ENCODE results near the gene EPHA4. TPM values are rescaled to one million over a fixed set of nuclear protein-coding genes. Genes with fewer than 3 reads are reported as not detected.
A peak's percentile ranks its signal among the peaks of the same experiment; 100 is the strongest.

EPHA4 gene
- total RNA-seq, 2 donors from 2014 or later: 12.0 to 88.8 TPM

GRCh38 chr2:221518935-221519625 lies 53.0 kb downstream of the EPHA4 start:
- H3K27me3 ChIP-seq (replicated peaks; ENCODE audit: insufficient read depth): no peaks in the 10 kb centered on the region
- H3K9me3 ChIP-seq: no peaks in the 10 kb centered on the region
- no peak overlapping the region for H3K4me3 ChIP-seq
- TF ChIP-seq POLR2A (IDR thresholded peaks at IDR 0.05): no peak
- no peak for TF ChIP-seq CTCF (IDR thresholded peaks at IDR 0.05)
- no peak for TF ChIP-seq POLR2AphosphoS5 (IDR thresholded peaks at IDR 0.05)
- intact Hi-C loops (cut with DNase I): no loop called here
- 76% methylated on average over 7 of the region's 7 CpGs for WGBS
- H3K4me1 ChIP-seq (replicated peaks): no peaks in the 10 kb centered on the region
- no peak overlapping the region for H3K27ac ChIP-seq
- DNase-seq (ENCODE audit: low spot score): no peak
- no peaks in the 10 kb centered on the region for H3K36me3 ChIP-seq

- intact Hi-C loops (cut with DNase I): no loop called here
- no peaks in the 10 kb centered on the region for H3K9me3 ChIP-seq
- DNase-seq (ENCODE audit: low spot score): no peak
- 70% methylated on average over 7 of the region's 7 CpGs for WGBS
- H3K36me3 ChIP-seq: no peaks in the 10 kb centered on the region
- H3K27me3 ChIP-seq (replicated peaks; ENCODE audit: insufficient read depth): no peaks in the 10 kb centered on the region
- peak; percentile 23 for TF ChIP-seq POLR2AphosphoS5 (IDR thresholded peaks at IDR 0.05)
- no peak for TF ChIP-seq POLR2A (IDR thresholded peaks at IDR 0.05)
- TF ChIP-seq CTCF (IDR thresholded peaks at IDR 0.05): no peak
- no peaks in the 10 kb centered on the region for H3K4me1 ChIP-seq (replicated peaks)
- no peak overlapping the region for H3K4me3 ChIP-seq
- H3K27ac ChIP-seq: no peak overlapping the region
Measured at GRCh38 chr2:221518201-221518934, 53.7 kb downstream of the EPHA4 start.

GRCh38 chr2:221517696-221518151 lies 54.4 kb downstream of the EPHA4 start:
- DNase-seq (ENCODE audit: low spot score): no peak
- WGBS: 87% methylated on average over 5 of the region's 5 CpGs
- no peak overlapping the region for H3K27ac ChIP-seq
- no peaks in the 10 kb centered on the region for H3K4me1 ChIP-seq (replicated peaks)
- no peaks in the 10 kb centered on the region for H3K9me3 ChIP-seq
- intact Hi-C loops (cut with DNase I): no loop called here
- no peaks in the 10 kb centered on the region for H3K27me3 ChIP-seq (replicated peaks; ENCODE audit: insufficient read depth)
- TF ChIP-seq POLR2A (IDR thresholded peaks at IDR 0.05) (no peak), POLR2AphosphoS5 (IDR thresholded peaks at IDR 0.05) (no peak), CTCF (IDR thresholded peaks at IDR 0.05) (no peak)
- H3K4me3 ChIP-seq: no peak overlapping the region
- no peaks in the 10 kb centered on the region for H3K36me3 ChIP-seq

GRCh38 chr2:221517146-221517695 lies 54.9 kb downstream of the EPHA4 start:
- H3K27ac ChIP-seq: no peak overlapping the region
- no peak overlapping the region for H3K4me3 ChIP-seq
- WGBS: 86% methylated on average over 4 of the region's 4 CpGs
- no peaks in the 10 kb centered on the region for H3K9me3 ChIP-seq
- H3K36me3 ChIP-seq: no peaks in the 10 kb centered on the region
- H3K27me3 ChIP-seq (replicated peaks; ENCODE audit: insufficient read depth): no peaks in the 10 kb centered on the region
- H3K4me1 ChIP-seq (replicated peaks): no peaks in the 10 kb centered on the region
- no peak for TF ChIP-seq POLR2AphosphoS5 (IDR thresholded peaks at IDR 0.05)
- no peak for TF ChIP-seq POLR2A (IDR thresholded peaks at IDR 0.05)
- TF ChIP-seq CTCF (IDR thresholded peaks at IDR 0.05): no peak
- DNase-seq (ENCODE audit: low spot score): no peak
- intact Hi-C loops (cut with DNase I): no loop called here

All from prostate gland (tissue), 2 donors.